Left kidney (tissue), 2 donors: ENCODE measurements around the gene CDC42BPG. TPM values are rescaled to one million over a fixed set of nuclear protein-coding genes. Genes with fewer than 3 reads are reported as not detected.

ENCODE experiments used
- DNase-seq: peaks from one replicate; pipeline ENCODE4 v3.0.0-alpha.2; 2013
- polyA plus RNA-seq: library from polyadenylated mRNA; unstranded; fragments of 120-200 nt; gene quantifications from one replicate; pipeline ENCODE4 v1.2.1, GENCODE V29; 2013; ENCODE audit not compliant: insufficient read length

The CDC42BPG gene
- polyA plus RNA-seq, 1 donor, result 5.4 TPM

DNA sequence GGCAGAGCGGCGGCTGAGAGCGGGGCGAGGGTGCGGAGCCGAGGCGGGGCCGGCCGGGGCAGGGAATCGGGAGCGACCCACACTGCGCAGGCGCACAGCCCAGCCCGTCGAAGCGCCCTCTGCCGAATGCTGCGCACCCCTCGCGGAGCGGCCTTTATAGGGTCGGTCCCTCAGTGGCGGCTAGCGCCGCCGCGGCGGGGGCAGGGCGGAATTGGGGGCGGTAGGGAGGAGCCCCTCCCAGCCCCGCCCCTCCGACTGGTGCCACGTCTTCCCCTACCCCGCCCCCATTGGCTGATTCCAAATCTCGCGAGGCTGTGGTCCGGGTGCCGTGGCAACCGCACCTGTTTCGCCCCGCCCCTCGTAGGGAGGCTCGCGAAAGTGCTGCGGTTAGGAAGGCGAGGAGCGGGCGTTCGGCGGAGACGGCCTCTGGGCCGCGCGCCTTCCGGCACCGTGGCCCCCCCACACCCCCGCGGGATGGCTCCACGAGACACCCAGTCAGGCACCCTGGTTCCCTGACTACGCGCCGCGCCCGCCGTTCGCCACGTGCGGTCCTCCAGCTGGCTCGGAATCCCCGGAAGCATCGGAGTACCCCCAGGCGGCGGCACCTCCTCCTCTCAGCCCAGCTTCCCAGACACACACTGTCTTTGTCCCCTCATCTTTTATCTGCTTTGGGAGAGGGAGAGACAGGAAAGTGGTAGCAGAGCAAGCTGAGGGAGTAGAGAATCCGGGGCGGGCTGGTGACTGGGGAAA lies 34.2 kb upstream of the CDC42BPG start, which contains the start of gene EHD1:
Gene EHD1, minus strand, starts transcription at position 128 of the 750 bp plus-strand sequence. CDS start 157 bp downstream, outside the sequence.
- DNase-seq, result peak; percentile 98

DNA sequence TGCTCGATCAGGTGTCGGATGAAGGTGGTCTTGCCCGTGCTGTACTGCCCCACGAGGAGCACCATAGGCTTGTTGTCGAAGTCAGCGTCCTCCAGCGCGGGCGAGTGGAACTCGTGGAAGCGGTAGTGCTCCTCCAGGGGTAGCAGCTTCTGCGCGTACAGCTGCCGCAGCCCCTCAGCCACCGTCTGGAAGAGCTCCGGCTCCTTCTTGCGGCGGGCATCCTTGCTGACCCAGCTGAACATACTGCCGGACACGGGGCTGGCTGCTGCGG lies 33.7 kb upstream of the CDC42BPG start:
- no peak for DNase-seq

DNA sequence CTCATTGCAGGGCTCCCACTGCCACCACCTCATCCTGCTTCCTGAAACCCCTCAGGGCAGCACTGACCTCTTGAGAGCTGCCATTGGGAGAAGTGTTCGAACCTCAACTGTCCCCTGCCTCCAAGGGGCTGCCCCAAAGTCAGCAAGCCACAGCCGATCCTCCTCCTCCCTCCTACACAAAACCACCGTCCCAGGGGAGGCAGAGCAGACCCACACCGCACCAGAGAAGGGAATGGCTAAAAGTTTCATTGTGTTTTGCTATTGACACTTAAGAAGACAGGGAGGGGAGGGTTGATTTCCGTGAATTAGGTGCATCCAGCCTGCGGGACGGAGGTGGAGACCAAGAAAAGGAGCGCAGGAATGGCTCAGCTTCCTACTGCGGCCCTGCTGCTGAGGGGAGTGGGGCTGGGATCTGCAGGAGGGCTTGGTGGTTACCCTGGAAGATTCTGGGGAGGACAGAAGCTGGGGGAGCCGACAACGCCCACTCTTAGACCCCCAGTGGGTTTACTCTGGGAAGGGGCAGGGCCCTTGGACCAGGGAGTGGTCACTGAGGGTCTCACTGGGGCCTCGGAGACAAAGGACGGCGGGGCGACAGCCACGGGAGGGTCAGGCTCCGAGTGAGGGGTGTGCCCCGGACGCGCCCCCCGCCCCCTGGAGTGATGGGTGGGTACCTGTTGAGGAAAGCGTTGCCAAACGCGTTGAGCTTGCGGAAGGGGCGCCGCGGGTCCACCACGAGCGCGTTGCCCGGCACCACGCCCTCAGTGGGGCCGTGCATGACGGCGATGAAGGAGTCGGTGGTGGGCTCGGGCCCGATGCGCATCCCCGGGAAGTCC lies 33.2 kb upstream of the CDC42BPG start:
- DNase-seq, result no peak

DNA sequence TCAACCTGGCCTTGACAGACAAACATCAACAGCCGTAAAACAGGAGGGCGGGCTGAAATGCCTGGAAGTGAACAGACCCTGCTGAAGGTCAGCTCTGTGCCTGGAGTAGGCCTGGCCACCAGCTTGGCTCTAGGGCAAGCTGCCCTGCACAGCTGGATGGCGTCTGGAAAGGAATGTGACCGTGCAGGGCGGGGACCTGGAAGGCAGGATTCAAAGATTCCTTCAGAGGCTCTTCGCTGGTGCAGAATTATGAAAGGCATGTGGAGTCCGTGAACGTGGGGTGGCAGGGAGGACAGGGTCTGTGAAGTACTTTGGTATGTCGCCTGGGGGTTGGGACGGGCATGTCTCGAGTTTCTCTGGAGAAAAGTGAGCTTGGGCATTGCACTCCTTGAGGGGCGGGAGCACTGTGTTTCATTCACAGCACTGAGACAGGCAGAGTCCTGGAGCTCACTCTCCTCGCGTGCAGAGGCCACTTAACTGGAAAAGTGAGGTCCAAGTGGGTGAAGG lies 32.4 kb upstream of the CDC42BPG start:
- no peak for DNase-seq

DNA sequence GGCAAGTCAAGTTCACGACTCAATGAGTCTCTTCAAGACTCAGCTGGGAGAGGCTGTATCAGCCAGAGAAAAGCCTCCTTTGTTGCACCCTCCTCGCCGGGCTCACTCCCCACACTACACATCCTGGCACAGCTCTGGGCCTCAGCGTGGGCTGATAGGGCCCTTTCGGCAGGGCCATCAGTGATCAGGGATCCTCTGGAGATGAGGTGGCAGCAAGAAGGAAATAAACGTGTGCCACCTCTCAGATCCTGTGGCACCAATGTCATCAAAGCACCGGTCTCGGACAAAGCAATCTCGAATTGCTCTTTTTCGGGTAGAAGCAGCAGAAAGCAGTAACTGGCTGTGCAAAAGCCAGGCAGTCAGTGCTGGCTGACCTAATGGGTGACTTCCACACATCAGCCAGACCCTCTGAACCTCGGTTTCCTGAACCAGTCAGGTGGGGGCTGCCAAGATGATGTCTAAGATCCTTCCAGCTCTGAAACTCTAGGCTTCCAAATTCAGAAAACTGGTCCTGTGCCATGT lies 31.8 kb upstream of the CDC42BPG start:
- DNase-seq, result no peak

DNA sequence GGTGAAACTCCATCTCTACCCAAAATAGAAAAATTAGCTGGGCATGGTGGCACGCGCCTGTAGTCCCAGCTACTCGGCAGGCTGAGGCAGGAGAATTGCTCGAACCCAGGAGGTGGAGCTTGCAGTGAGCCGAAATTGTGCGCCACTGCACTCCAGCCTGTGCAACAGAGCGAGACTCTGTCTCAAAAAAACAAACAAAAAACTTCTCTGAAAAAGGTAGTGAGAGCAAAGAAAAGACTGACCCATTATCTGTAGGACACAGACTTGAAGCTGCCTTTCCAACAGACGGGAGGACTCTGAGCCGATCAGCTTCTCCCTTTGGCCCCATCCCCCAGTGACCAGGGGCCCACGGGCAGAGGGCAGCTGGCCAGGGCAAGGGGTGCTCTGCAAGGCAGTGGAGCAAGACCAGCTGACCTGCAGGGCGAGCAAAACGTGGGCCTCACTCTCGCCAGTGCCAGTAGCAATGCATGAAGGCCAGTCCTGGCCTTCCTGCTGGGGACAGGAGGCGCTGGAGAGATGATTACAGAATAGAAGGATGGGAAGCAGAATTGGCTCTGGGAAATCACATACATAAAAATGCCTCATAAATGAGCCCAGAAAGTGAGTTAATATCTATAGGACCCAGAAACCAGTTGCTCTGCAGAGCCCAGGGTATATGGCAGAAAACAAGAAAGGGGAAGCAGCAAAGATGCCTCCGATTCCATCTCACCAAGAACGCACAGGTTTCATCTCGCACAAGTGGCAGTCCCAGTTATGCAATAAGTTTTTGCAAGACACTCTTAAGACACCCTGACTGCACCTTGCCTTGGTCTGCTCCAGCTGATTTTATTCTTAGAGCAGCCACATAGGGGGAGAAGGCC lies 31.1 kb upstream of the CDC42BPG start:
- no peak for DNase-seq

DNA sequence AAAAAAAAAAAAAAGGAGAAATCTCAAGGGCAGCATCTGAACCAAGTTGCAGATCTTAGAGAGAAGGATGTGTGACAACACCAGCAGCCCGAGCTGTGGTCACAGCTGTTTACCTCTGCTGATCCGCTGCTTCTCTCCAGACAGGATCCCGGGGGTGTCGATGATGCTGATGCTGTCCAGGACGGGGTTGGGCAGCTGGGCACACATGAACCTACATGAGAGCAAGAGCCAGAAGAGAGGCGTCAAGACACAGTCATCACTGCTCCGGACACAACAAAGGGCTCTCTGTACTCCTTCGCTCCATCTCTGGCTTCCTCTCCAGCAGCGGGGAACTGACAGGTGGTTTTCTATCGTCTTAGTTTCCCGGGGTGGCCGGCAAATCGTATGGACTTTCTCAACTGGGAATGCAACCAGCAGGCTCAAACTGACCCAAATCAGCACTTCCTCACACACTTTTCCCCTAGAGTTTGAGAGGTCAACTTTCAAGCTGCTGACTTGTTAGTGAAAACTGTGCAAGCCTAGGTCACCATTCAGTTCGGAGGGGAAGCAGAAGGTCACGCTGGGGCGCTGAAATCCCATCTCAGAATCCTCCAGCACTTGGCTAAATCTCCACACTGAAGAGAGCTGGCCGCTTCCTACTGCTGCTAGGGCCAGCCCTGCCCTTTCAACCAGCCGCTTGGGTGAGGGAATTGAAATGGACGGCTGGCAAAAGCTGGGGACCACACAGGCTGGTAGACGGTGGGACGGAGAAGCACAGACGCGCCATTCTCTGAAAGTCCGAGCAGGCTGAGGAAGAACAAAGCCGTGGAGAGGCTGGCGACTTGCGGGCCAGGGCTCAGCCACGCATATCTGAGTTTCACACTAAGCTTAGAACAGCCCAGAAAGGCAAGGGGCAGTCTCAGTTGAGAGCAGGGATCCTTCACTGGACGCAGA lies 30.1 kb upstream of the CDC42BPG start:
- no peak for DNase-seq

DNA sequence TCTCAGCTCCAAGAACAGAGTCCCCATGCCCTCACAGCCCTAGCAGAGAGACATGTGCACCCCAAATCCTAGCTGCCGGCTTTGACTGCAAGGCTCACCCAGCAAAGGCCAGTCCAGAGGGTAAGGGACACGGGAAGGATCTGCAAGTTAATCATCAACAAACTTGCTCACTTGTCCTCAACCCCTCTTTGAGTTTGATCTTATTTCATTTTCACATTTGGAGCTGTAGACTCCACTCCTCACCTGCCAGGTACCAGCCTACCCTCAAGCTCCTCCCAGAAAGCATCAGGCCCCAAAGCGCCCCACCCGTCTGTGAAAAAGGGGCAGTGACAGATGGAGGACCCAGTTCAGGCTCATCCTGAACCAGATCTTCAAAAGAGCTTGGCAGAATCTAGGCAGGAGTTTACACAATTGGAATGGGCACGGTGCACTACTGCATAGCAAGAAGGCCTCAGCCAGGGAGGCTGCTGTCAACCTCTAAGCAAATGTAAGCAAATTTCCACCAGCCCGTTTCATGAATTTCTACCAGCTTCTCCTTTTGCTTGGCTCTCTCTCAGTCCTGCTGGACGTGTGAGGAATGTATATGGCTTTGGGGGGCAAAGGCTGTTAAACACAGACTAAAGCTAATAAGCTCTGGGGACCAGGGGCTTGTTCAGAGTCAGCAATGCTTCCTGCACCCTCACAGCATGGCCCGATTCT lies 28.5 kb upstream of the CDC42BPG start:
- DNase-seq, result no peak

DNA sequence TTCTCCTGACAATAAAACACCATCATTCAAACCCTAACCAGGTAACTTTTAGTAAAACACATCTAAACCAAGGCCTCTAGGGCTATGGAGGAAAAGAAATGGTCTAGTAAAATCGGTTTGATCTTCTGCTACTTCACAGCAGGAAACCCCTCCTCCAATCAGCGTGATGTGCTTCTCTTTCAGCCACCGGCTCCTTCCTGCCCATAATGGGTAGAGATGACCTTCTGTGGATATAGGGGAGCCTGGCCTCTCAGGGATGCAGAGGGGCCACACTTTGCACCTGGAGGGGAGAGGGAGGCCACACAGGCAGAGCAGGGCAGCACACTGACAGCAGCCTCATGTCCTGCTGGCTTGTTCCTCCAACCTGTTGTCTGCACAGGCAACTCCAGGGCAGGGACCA lies 27.0 kb upstream of the CDC42BPG start:
- DNase-seq, result no peak

DNA sequence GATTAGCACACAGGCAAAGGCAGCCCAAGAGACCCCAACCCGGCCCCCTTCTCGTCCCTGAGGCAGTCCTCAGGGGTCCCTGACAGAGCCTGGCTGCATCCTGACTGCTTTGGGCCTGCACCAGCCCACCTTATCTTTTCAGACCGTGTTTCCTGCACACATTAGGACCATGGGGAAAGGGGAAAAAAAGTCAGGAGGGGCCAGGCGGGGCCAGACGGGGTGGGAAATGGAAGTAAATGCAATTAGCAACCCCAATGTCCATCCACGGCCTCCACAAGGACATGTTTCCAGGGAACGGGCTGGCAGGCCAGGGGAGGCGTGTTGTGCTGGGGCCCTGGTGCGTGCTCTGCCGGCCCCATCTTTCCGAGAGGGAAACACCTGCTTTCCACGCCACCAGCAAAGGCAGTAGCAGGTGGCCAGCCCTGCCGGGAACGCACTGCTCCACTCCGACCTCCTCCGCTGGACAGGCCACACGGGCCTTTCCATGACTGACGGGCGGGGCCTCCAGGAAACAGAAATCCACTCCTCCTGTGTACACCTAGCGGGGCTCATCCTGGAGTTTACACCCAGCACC lies 26.5 kb upstream of the CDC42BPG start:
- DNase-seq, result no peak

DNA sequence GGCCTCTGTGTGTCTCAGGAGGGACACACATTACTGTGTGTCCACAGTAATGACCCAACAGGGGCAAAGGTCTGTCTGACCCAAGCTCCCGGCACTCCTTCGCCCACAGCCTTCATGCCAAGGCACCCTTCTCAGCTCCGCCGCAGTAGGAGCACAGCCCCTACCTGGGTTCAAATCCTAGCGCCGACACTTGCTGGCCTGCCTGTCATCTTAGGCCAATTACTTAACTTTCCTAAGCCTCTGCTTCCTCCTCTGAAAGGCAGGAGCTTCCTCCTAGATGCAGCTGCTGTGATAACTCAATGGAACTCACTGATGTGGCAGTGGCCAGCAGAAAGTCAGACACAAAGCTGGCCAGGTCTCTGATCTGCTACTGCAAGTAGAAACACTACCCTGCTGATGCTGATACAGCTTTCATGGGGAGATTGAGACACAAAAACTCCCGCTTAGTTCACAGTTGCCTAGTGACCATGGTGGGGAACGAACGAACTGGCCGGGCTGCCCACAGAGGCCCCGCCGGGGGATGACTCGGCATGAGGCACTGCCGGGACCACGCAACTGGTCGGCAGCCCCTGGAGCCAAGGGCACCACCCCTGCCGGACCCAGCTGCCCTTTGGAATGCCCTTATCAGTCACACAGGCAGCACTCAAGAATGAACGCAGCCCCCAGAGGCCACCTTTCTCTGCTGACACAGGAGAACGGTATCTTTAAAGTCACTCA lies 25.9 kb upstream of the CDC42BPG start:
- no peak for DNase-seq

DNA sequence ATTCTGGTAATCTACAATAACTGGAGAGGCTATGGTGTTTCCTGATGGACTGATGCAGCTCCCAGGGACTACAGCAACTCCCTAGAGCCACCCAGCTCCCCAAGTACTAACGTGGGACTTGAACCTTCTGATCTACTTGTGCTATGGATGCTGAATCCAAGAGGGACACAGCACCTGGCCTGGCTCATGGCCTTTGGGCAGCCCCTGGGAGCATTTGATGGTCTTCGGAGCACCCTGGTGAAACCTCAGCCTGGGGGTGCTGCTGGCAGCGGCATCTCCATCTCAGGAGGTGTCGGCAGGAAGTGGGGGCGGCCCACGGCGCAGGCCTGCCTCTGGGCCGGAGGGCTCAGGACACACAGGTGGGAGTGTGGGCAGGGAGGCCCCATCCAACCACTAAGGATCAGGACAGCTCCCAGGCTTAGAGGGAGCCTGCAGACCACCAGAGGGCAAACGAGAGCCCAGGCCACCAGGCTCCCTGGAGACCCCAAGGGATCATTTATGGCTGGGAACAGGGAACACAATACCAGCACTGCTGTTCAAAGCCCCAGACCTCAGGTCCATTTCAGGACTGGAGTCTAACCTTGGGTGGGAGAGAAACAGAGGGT lies 25.2 kb upstream of the CDC42BPG start:
- DNase-seq, result no peak

DNA sequence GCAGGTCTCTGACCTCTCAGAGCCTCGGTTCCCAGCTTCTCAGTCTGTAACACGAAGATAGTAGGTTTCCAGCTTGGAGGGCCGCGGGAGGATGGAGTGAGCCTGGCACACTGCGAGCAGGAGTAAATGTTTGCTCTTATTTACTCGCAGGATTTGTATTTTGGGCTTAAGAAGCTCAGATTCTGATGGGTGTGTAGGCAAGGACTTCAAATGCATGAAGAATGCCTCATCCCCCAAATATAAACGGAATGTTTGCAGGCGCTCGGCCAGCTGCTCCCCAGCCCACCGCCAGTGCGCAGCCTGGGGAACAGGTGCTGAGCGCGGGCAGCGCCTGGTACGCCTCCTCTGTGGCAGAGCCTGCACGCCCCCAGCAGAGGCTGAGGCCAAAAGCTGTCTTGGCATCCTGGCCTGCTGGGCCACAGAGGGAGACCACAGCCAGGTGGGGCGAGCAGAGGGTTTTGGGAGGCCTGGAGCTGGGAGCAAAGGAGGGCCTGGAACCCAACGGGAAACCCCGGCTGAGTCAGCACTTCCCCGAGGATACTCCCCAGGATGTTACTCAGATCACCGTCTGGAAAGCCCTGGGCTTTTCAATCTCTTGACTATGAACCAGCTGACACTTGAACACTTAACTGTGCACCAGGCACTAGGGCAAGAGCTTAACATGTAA lies 24.6 kb upstream of the CDC42BPG start:
- DNase-seq, result no peak

DNA sequence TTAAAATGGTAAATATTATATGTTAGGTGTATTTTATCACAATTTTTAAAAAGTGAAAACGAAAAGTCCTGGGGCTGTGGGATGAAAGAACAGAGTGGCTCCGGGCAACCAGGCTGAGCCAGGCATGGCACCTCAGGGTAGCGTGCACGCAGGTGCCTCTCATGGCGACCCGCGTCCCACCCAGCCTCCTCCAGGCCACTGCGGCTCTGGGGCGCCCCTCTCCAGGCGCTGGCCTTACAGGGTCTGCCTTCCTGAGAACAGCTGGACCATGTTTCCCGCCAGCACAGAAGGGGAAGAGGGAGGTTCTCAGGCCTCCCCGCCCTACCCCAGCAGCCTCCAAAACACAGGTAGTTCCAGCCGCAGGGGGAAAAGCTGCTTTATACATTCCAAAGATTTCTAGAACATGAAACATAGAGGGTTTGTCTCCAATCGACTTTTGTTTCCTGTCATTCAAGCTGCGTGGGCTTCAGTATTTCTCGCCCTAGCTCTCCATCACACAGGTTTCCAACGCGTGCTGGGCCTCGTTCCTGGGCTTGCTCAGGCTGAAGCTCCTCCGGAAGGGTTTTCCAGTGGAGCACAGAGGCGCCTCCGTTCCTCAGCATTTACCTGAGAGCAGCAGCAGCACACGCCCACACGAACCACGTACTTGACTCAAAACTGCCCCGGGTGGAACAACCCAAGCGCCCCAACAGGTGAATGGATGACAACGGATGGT lies 23.5 kb upstream of the CDC42BPG start:
- DNase-seq, result no peak

DNA sequence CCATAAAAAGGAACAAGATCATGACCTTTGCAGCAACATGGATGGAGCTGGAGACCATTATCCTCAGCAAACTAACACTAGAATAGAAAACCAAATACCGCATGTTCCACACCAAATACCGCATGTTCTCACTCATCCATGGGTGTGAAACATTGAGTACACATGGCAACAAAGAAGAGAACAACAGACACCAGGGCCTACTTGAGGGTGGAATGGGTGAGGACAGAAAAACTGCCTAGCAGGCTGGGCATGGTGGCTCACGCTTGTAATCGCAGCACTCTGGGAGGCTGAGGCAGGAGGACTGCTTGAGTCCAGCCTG lies 21.7 kb upstream of the CDC42BPG start:
- DNase-seq, result no peak

DNA sequence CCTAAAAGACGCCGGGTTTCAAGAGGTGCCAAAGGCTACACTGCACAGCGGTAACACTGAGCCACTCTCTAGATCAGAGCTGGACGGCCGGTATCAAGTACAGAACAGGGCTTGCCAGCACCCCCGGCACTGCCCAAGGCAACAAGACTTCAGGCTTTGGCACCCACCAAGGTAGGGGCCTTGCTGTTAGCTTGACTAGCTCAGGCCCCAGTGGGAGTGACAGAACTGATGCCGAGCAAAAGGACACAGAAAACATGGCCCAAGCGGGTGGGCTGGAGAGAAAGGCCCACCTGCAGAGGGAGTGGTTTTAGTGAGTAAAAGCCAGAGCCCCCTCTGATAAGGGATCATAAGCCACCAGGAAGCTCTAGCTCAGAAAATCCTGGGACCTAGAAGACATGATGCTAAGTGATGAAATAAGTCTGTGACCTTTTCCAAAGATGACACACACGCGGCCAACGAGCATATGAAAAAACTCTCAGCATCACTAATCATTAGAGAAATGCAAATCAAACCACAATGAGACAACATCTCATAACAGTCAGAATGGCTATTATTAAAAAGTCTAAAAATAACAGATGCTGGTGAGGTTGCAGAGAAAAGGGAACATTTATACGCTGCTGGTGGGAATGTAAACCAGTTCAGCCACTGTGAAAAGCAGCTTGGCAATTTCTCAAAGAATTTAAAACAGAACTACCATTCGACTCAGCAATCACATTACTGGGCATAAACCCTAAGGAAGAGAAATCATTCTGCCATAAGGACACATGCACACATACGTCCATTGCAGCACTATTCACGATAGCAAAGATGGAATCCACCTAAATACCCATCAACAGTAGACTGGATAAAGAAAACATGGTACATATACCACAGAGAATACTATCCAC lies 21.1 kb upstream of the CDC42BPG start:
- no peak for DNase-seq
